Heart left ventricle (tissue), 16 donors: Measurements from ENCODE around the gene UGGT2. TPM values are rescaled to one million over a fixed set of nuclear protein-coding genes. Genes with fewer than 3 reads are reported as not detected.

Source experiments
- ATAC-seq, 4 donors: fragments of 200-7000 bp; cut with Tn5 transposase; one replicate each; pipeline ENCODE4 v1.9.1; 2020 to 2022; ENCODE audit warnings: moderate library complexity in 4 of 4, mild to moderate bottlenecking in 3 of 4, moderate number of reproducible peaks in 1 of 4
- DNase-seq, 5 donors: peaks; one replicate each; pipeline ENCODE4 v3.0.0-alpha.2; 2020
- H3K27ac ChIP-seq, 12 donors: fragments of 200-600 bp; sonication (generic) in 4 of 12; one replicate each; pipeline versions ENCODE4 v1.5.0 to v1.8.0; 2016 to 2022; ENCODE audit warnings: mild to moderate bottlenecking in 2 of 12
- H3K27me3 ChIP-seq, 9 donors: fragments of 200-600 bp; sonication (generic) in 2 of 9; one replicate each; pipeline versions ENCODE4 v1.5.1 to v1.8.0; 2016 to 2022; ENCODE audit warnings: mild to moderate bottlenecking in 3 of 9
- H3K36me3 ChIP-seq, 9 donors: fragments of 200-600 bp; sonication (generic) in 2 of 9; one replicate each; pipeline versions ENCODE4 v1.5.0 to v1.8.0; 2018 to 2022; ENCODE audit warnings: mild to moderate bottlenecking in 2 of 9
- H3K4me1 ChIP-seq, 12 donors: fragments of 200-600 bp; sonication (generic) in 4 of 12; one replicate each; pipeline versions ENCODE4 v1.5.0 to v1.8.0; 2016 to 2022; ENCODE audit warnings: mild to moderate bottlenecking in 3 of 12
- H3K4me3 ChIP-seq, 12 donors: fragments of 200-600 bp; sonication (generic) in 4 of 12; one replicate each; pipeline versions ENCODE4 v1.5.0 to v1.8.0; 2017 to 2022; ENCODE audit warnings: mild to moderate bottlenecking in 9 of 12, moderate library complexity in 4 of 12
- H3K9me3 ChIP-seq, 12 donors: fragments of 200-600 bp; sonication (generic) in 4 of 12; one replicate each; pipeline versions ENCODE4 v1.5.0 to v1.8.0; 2016 to 2022; ENCODE audit warnings: mild to moderate bottlenecking in 1 of 12
- POLR2A ChIP-seq, 2 donors: fragments of 450-650 bp; IDR thresholded peaks; one replicate each; pipeline ENCODE4 v1.6.1; 2017; ENCODE audit warnings: antibody characterized with exemption in 2 of 2, mild to moderate bottlenecking in 2 of 2, moderate library complexity in 2 of 2
- WGBS, 4 donors: extraction: QIAGEN DNeasy Blood & Tissue Kit in 2 of 4; methylation state at CpG; one replicate each; pipeline versions ENCODE4 v1.1.5 to v1.1.7; 2013 to 2018; 5-methylcytosine and 5-hydroxymethylcytosine counted together
- intact Hi-C, 10 donors: fragments of 100-400 bp; cut with DNase I; formaldehyde crosslinking; loops; one replicate each; pipeline versions ENCODE4 v1.11.1 to v1.14.2; 2022
- polyA plus RNA-seq, 2 donors: library from polyadenylated mRNA; stranded (reverse); fragments of 200-250 nt; gene quantifications; one replicate each; pipeline ENCODE4 v1.2.3, GENCODE V29; 2013
- total RNA-seq, 9 donors: library from RNA; depleted of rRNA in 2 of 9; stranded (reverse); fragments of >200 nt in 2 of 9; fragmentation: NEBNext Ultra II Directional in 3 of 9; extraction: Animal tissue kit (Norgen Biotek cat#: 25700) in 3 of 9; gene quantifications; one replicate each; pipeline versions ENCODE4 v1.1.0 to v1.2.4, GENCODE V29; 2016 to 2023
- TF ChIP-seq, protein P1 (sequence below), 12 donors: fragments of 200-600 bp; sonication (generic) in 4 of 12; IDR thresholded peaks; one replicate each; pipeline versions ENCODE4 v1.5.0 to v1.8.0; 2018 to 2022; ENCODE audit warnings: antibody characterized with exemption in 12 of 12, mild to moderate bottlenecking in 5 of 12
- donor health status: ischemic (EF 13 %, LVEDD 7.1; RV severe dilation, severe dysfunction).
- donor health status: healthy with polysubstance abuse.
- donor health status: DM: no; HTN: yes; CAD: no.
- donor health status: DM: no; HTN: no; CAD: no.
- donor health status: ischemic (EF 25% LVEDD 6.9; RV normal size, moderate dysfunction).
- donor health status: ischemic (EF 25% LVEDD 5.7; RV mildly dilated, moderate dysfunction).
- donor health status: healthy.
- donor health status: DM: yes; HTN: yes; CAD: no.
- donor health status: ischemic (EF 35%, LVEDD 5.7; RV mildly dilated, moderate dysfunction).
- donor health status: nonischemic (EF 11% LVEDD 7.7; RV severe dilation, severe dysfunction).
- donor health status: DM: yes; HTN: yes; CAD: no.
- donor health status: PGD.
- donor health status: ischemic (EF 29% LVEDD 5.4; RV normal size, mild dysfunction).
- donor health status: nonischemic (EF 23%, LVEDD 6.1; RV moderate dilation, normal function).

Gene UGGT2
- total and polyA plus RNA-seq, 11 donors = 4.3 to 15.9 (median 13.3) TPM

DNA sequence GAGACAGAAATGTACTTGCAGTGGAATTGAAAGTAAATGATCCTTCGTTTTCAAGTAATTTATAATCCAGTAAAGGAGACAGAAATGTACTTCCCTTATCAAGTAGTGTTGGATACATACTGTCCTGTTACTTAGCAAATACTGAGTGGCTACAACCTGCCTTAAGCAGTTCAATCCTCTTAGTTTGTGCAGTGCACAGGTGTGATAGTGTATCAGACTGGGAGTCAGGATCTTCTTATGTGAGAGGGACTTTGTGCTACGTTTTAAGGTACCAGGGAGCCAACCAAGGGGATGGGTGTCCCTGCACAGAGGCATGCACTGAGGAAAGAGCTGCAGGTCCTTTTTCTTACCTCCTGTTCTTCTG, 265.1 kb downstream of the UGGT2 start:
- TF ChIP-seq POLR2A (IDR thresholded peaks at IDR 0.05) = no peak
- TF ChIP-seq, protein P1, sequence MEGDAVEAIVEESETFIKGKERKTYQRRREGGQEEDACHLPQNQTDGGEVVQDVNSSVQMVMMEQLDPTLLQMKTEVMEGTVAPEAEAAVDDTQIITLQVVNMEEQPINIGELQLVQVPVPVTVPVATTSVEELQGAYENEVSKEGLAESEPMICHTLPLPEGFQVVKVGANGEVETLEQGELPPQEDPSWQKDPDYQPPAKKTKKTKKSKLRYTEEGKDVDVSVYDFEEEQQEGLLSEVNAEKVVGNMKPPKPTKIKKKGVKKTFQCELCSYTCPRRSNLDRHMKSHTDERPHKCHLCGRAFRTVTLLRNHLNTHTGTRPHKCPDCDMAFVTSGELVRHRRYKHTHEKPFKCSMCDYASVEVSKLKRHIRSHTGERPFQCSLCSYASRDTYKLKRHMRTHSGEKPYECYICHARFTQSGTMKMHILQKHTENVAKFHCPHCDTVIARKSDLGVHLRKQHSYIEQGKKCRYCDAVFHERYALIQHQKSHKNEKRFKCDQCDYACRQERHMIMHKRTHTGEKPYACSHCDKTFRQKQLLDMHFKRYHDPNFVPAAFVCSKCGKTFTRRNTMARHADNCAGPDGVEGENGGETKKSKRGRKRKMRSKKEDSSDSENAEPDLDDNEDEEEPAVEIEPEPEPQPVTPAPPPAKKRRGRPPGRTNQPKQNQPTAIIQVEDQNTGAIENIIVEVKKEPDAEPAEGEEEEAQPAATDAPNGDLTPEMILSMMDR (IDR thresholded peaks at IDR 0.05) = no peak
- no peak for ATAC-seq
- intact Hi-C loops = no loop called here
- Histone ChIP-seq H3K36me3 (peaks cover 0 to 75% (median 62%) of the 10 kb centered on the region in 9 donors), H3K4me1 (peaks cover 0 to 9% (median 0%) of the 10 kb centered on the region in 12 donors), H3K27ac (no peak overlapping the region), H3K9me3 (peaks cover 0 to 6% (median 0%) of the 10 kb centered on the region in 12 donors), H3K27me3 (no peaks in the 10 kb centered on the region), H3K4me3 (no peak overlapping the region)
- DNase-seq = no peak
- WGBS, 4 donors = 76 to 87% (median 84%) methylated on average over 2 of the region's 2 CpGs

GRCh38 chr13:95787356-95788099, 265.7 kb downstream of the UGGT2 start:
- TF ChIP-seq, protein P1 (IDR thresholded peaks at IDR 0.05) = no peak
- TF ChIP-seq POLR2A (IDR thresholded peaks at IDR 0.05) = no peak
- Histone ChIP-seq H3K4me1 (peaks cover 0 to 9% (median 0%) of the 10 kb centered on the region in 12 donors), H3K36me3 (peaks cover 0 to 70% (median 56%) of the 10 kb centered on the region in 9 donors), H3K27ac (no peak overlapping the region), H3K27me3 (no peaks in the 10 kb centered on the region), H3K9me3 (peaks cover 0 to 6% (median 0%) of the 10 kb centered on the region in 12 donors), H3K4me3 (no peak overlapping the region)
- DNase-seq (no peak), ATAC-seq (no peak)
- whole genome bisulfite sequencing, 4 donors = 67 to 78% (median 74%) methylated on average over 1 of the region's 1 CpG
- intact Hi-C loops = no loop called here

DNA sequence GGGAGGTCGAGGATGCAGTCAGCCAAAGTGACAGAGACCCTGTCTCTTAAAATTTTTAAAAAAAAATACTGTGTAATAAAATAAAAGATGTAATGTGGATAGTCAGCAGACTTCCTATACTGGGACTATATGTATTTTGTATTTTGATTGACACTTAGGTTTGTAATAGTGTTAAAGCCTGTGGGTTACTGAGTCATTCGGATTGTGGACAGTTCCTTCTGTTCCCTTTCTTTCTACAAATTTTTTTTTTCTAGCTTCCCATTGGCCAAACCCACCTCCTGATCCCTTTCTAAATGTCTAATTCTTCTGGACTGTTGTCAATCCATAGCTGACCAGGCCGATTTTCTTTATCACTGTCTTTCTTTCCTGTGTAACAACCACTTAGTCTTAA, 268.3 kb downstream of the UGGT2 start:
- Histone ChIP-seq H3K9me3 (peaks cover 0 to 15% (median 0%) of the 10 kb centered on the region in 12 donors), H3K27ac (no peak overlapping the region), H3K36me3 (peaks cover 0 to 59% (median 51%) of the 10 kb centered on the region in 9 donors), H3K27me3 (no peaks in the 10 kb centered on the region), H3K4me1 (peaks cover 0 to 9% (median 0%) of the 10 kb centered on the region in 12 donors), H3K4me3 (no peak overlapping the region)
- DNase-seq (no peak), ATAC-seq (no peak)
- intact Hi-C loops = no loop called here
- TF ChIP-seq, protein P1 (IDR thresholded peaks at IDR 0.05) = no peak
- no peak for TF ChIP-seq POLR2A (IDR thresholded peaks at IDR 0.05)
- 71 to 79% (median 77%) methylated on average over 3 of the region's 3 CpGs for WGBS, 4 donors

DNA sequence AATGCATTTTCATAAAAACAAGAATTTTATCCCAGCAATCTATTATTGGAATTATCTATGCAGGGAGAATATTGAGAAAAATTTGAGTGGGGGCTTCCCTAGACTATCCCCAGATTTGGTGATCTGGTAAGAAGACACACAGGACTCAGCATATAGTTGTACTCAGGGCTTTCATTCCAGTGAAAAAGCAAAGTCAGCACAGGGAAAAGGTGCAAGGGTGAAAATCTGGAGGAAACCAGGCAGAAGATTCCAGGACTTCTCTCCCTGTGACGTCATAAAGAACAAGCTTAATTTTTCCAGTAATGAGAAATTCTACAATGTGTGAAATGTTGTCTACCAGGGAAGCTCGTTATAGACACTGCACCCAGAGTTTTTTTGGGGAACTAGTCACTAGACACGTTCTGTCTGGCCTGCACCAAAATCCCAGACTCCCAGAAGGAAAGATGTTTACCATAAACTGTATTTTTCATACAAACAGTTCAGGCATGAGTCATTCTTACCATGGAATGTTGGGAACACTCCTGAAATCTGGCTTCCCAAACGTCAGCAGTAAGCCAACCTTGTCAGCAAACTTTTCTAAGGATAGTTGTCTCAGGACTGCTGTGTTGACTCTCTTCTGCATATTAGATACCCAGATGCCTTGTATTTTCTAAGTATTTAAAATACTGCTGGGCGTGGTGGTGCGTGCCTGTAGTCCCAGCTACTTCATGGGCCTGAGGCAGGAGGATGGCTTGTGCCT, 268.9 kb downstream of the UGGT2 start:
- DNase-seq (no peak), ATAC-seq (no peak)
- Histone ChIP-seq H3K36me3 (peaks cover 0 to 56% (median 45%) of the 10 kb centered on the region in 9 donors), H3K27me3 (no peaks in the 10 kb centered on the region), H3K4me3 (no peak overlapping the region), H3K4me1 (peaks cover 0 to 9% (median 0%) of the 10 kb centered on the region in 12 donors), H3K27ac (no peak overlapping the region), H3K9me3 (peaks cover 0 to 13% (median 0%) of the 10 kb centered on the region in 12 donors)
- intact Hi-C loops = no loop called here
- TF ChIP-seq, protein P1 (IDR thresholded peaks at IDR 0.05) = no peak
- TF ChIP-seq POLR2A (IDR thresholded peaks at IDR 0.05) = no peak
- 72 to 80% (median 76%) methylated on average over 6 of the region's 6 CpGs for WGBS, 4 donors
